Stimulated activated CD4-positive, alpha-beta T cell treated with anti-CD3 and anti-CD28 coated beads, Interleukin-4, amount 100 ng/mL, for 4 hours (primary cell): Measurements from ENCODE around the gene ZFP36.

Source experiments
- DNase-seq, 2 experiments: peaks; one replicate each; pipeline ENCODE4 v3.0.0-alpha.2; 2020

Gene ZFP36

DNA sequence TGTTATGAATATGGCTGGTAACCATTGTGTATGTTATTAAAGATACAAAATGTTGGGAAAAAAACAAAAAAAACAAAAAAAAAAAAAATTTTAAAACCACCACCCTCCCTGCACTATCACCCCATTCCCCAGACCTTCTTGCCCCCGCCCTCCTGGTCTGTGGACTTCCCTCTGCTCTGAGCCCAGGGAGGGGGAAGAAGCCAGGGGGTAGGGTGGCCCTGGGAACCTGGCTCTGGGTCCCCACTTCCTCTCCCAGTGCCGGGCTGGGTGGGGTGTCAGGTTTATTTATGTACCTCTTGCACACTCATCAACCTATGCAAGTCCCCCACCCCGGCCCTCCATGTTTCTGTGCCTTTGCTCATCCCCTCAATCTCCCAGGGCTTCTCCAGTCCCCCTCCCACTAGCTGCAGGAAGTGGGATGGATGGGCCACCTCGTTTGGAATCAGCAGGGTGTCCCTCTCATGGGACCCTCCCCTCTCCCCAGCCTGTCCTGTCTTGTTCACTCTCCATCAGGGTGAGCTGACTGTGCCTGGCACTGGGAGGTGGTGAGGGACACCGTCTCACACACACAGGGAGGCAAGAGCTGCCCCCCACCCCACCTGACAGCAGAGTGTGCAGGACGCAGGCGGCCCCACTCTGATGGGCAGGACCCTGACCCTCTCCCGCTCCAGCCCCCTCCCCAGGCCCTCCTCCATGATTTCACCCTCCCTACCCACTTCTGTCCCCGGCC, 21.6 kb upstream of the ZFP36 start:
- no peak for DNase-seq

DNA sequence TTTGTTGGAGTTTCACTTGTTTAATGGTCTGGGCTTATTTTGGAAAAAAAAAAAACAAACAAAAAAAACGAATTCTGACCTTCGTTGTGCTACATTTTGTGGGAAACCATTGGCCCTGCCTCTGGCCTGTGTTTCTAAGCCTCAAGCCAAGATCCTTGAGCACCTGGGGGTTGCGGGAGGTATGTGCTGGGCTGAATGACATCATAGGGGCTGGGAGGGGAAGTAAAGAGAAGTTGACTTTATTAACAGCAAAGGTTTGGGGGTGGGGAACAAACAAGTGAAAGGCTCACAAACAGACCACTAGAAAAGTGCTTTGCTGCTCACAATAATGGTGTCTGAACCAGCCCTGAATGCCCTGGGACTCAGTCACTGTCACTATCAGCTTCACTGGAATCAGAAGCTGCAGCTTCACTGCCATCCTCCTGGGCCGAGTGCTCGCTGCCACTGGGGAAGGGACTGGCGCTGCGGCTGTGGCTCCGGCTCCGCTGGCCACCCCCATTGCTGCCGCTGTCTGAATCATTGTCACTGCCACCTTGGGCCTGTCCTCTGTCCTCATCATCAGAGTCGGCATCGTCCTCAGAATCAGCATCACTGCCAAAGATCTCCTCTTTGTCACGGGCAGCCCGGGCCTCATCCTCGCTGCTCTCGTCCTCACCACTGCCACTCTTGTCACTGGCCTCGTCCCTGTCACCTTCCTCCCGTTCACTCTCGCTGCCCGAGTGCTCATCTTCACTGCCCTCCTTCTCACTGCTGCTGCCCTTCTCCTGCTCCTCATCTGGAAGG, 20.8 kb upstream of the ZFP36 start:
- no peak for DNase-seq

- DNase-seq: no peak
These were observed 20.1 kb upstream of the ZFP36 start for GRCh38 chr19:39386557-39386956.

GRCh38 chr19:39388657-39389056, 18.0 kb upstream of the ZFP36 start:
- DNase-seq: no peak

- DNase-seq: no peak
These were observed 16.8 kb upstream of the ZFP36 start for GRCh38 chr19:39389631-39390414.

- DNase-seq: peak in 1 of 2 experiments; percentile 85
These were observed 16.2 kb upstream of the ZFP36 start for GRCh38 chr19:39390451-39390750.

DNA sequence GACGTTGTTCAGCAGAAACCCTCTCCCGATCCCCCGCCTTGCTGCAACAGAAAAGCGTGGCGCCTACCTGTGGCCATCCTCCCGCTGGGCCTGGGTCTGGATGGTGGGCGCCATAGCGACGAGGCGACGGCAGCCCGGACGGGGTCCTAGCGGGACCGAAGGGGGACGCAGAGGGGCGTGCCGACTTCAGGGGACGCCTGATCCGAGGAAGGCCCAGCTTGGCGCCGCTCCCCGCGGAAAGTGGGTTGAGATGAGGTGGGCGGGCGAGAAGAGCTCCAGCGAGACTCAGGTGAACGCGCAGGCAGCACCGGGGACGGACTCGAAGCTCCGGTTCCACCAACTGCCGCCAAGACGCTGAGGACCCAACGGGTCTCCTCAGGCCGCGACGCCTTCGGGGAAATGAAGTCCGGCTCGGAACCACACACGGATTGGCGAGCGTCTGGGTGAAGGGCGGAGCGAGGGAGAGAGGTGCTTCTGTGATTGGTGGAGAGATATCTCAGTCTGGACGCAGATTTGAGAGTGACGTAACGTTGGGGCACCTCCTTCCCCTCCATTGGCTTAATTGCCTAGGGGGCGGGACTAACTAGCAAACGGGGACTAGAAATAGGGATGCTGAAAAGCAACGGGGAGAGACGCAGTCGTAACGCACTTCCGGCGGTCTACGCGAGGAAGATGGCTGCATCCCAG, 15.8 kb upstream of the ZFP36 start, which contains the start of the genes MED29 and PAF1:
Gene MED29, plus strand, starts transcription at position 628 of the 687 bp plus-strand sequence. Its CDS starts 45 bp downstream, at position 673.
Gene PAF1, minus strand, starts transcription at position 356 of the 687 bp plus-strand sequence. Its CDS starts 242 bp downstream, at position 114.
- peak; percentile 85 to 98 for DNase-seq

DNA sequence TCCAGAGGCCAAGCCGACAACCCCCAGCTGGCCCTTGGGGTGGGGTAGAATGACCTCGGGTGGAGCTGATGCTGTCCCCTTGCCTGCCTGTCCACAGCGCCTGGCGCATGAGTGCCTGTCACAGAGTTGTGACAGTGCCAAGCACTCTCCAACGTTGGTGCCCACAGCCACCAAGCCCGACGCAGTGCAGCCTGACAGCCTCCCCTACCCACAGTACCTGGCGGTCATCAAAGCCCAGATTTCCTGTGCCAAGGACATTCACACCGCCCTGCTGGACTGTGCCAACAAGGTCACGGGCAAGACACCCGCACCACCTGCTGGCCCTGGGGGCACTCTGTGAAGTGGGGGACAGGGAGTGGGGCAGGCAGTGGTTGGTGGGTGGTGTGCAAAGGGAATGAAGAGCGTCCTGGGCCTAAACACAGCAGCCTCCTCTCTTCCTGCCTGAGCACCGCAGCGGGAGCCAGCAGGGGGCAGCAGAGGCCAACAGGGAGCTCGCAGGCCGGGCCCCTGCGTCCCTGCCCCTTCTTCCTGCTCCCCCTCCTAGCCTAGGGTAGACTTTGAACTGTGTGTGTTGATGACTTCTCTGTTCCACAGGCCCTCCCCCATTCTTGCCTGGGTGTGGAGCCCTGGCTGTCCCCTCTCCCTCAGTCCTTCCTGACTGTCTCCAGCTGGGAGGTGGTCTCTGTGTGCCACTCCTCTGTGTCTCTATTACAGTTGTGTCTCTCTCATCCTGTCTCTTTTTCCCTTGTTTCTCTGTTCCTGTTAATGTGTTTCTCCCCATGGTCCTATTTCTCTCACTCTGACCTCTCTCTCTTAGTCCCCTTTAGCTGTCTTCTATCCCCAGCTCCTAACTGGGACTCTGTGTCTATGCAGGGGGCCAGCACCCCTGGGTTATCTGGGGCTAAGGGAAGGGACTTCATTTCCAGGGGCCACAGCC, 9.0 kb upstream of the ZFP36 start:
- peak; percentile 91 to 96 for DNase-seq

- peak; percentile 37 to 52 for DNase-seq
These were observed 8.3 kb upstream of the ZFP36 start for GRCh38 chr19:39398297-39398864.

GRCh38 chr19:39399668-39400050, 7.0 kb upstream of the ZFP36 start:
- DNase-seq: no peak

- DNase-seq: no peak
These were observed 6.6 kb upstream of the ZFP36 start for GRCh38 chr19:39400061-39400460.

DNA sequence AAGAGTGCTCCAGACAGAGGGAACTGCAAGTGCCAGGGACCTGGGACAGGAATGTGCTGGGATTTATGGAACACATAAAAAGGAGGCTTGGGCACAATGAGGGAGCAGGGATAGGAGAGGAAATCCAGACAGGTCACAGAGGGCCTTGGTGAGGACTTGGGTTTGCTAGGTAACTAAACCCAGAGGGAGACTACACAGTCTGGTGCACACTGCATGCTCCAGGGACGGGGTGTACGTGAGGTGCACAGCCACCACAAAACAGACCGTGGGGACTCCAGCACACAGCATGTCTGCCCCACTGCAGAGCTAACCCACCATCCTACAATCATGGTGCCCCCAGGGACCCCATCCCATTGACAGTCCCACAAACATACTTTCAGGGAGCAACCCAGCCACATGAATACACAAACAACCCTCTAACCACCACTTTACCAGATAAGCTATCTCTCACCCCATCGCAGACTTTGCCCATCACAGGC, 5.5 kb upstream of the ZFP36 start:
- DNase-seq: no peak

GRCh38 chr19:39401549-39402345, 4.9 kb upstream of the ZFP36 start:
- peak; percentile 61 to 79 for DNase-seq

DNA sequence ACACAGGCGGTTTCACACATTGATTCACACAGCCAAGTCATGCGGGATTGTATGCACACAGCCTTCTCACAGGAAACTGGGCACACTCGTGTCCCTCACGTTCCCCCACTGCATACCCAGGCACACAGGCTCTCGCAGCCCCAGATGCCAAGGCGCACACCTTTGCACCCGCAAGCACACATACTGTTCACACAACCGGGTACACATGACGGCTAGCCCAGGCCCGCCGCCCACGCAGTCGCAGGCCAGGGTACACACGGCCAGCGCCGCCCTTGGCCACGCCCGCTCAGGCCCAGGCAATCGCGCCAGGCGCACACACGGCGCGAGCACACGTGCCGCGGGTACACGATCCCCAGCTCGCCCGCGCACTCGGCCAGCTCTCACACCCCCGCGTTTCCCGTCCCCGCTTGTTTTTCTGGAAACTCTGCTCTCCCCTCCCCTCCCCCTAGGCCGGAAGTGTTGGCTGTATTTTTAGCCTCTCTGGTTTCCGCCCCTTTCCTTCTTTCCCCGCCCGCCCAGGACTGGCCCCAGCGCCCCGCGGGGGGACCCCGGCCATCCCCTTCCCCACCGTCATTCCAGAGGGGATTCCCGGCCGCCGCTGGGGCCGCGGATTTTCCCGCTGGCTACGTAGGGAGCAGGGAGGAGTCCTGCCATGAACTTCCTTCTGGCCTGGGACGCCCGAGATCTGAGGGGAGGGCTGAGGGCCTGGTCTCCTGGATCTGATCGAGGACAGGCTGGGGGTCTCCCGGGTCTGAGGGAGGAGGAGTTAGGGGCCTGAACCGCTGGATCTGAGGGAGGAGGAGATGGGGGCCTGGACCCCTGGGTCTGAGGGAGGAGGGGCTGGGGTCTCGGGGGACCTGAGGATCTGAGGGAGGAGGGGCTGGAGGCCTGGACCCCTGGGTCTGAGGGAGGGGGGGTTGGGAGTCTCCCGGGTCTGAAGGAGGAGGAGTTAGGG, 4.0 kb upstream of the ZFP36 start:
- peak; percentile 79 to 84 for DNase-seq

GRCh38 chr19:39403331-39404312, 3.0 kb upstream of the ZFP36 start:
- peak; percentile 96 for DNase-seq

DNA sequence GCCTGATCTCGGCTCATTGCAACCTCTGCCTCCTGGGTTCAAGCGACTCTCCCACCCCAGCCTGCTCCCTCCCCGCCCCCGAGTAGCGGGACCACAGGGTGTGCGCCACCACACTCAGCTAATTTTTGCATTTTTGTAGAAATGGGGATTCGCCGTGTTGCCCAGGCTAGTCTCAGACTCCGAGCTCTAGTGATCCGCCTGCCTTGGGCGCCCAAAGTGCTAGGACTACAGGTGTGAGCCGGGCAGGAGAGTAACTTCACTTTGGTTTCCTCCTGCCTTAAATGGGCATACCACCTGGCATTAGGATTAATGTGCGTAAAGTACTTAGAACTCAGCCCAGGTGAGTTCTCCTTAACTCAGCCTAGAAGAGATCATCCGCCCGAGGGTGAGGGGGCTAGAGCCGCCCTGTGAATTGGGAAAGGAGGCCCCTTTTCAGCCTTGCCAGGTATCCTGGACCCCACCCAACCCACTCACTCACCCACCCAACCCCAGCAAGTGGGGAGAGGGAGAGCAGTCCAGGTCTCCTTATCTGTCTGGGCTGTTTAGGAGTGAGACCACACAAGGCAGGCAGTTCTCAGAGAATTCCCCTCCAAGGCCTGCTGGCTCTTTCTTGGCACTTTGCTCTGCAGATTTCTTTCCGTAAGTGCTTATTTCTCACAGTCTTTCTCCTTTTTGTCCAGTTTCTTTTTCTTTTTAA, 1.2 kb upstream of the ZFP36 start:
- DNase-seq: peak in 1 of 2 experiments; percentile 12
